H1 (cell line): ENCODE measurements around the gene EDEM1. TPM values are rescaled to one million over a fixed set of nuclear protein-coding genes. Genes with fewer than 3 reads are reported as not detected.
A peak's percentile ranks its signal among the peaks of the same experiment; 100 is the strongest.

ENCODE experiments used
- CTCF ChIA-PET: fragments of 300-600 bp; sonication (Branson Sonifier 250); formaldehyde crosslinking; loops from one replicate; lab custom pipeline; 2021; ENCODE audit not compliant: partially characterized antibody; lab: Charles Lee
- POLR2A ChIA-PET: fragments of 300-600 bp; sonication (Branson Sonifier 250); formaldehyde crosslinking; loops from one replicate; lab custom pipeline; 2021; ENCODE audit warnings: inconsistent platforms; ENCODE audit not compliant: partially characterized antibody; lab: Charles Lee
- DNase-seq, 2 experiments: peaks; one replicate each; pipeline versions ENCODE4 v3.0.0 to v3.0.0-alpha.2; 2010 to 2022; ENCODE audit warnings: low spot score in 2 of 2, low read depth in 1 of 2, mixed read lengths in 1 of 2
- FAIRE-seq: peaks from 2 replicates; lab custom pipeline; 2011; peaks lifted over from hg19 to GRCh38; lab: Jason Lieb, UNC
- H2AFZ ChIP-seq: 2 replicates; pipeline ENCODE4 v1.8.1; 2012; ENCODE audit warnings: low read length, inconsistent platforms
- H2AK5ac ChIP-seq: 2 replicates; pipeline ENCODE4 v1.6.1; 2013; ENCODE audit warnings: low read depth, low read length
- H2BK120ac ChIP-seq: replicated peaks from 2 replicates; pipeline ENCODE3; 2013; ENCODE audit warnings: low read depth, low read length, inconsistent platforms
- H2BK12ac ChIP-seq: 2 replicates; pipeline ENCODE4 v1.6.1; 2013; ENCODE audit warnings: low read depth, low read length
- H2BK15ac ChIP-seq: 2 replicates; pipeline ENCODE4 v1.6.1; 2013; ENCODE audit warnings: low read length
- H2BK20ac ChIP-seq: 2 replicates; pipeline ENCODE4 v1.6.1; 2013; ENCODE audit warnings: low read length
- H2BK5ac ChIP-seq: 2 replicates; pipeline ENCODE4 v1.6.1; 2013; ENCODE audit warnings: low read depth, low read length
- H3K14ac ChIP-seq: 2 replicates; pipeline ENCODE4 v1.6.1; 2013; ENCODE audit warnings: inconsistent platforms; ENCODE audit not compliant: insufficient read length
- H3K18ac ChIP-seq: 2 replicates; pipeline ENCODE4 v1.6.1; 2013; ENCODE audit warnings: low read length; ENCODE audit errors: extremely low read depth
- H3K23ac ChIP-seq: 2 replicates; pipeline ENCODE4 v1.6.1; 2013; ENCODE audit warnings: inconsistent platforms; ENCODE audit not compliant: insufficient read length
- H3K23me2 ChIP-seq: 2 replicates; pipeline ENCODE4 v1.6.1; 2013; ENCODE audit warnings: low read depth, low read length
- H3K27ac ChIP-seq: 2 replicates; pipeline ENCODE4 v1.6.1; 2011; ENCODE audit warnings: low read depth, low read length, inconsistent platforms
- H3K27me3 ChIP-seq, 4 experiments: replicated peaks in 1 of 4; 1 replicate in 1 of 4; 2 replicates in 3 of 4; pipeline versions ENCODE4 v1.6.1 to v1.8.1; 2011 to 2013; ENCODE audit warnings: low read length in 3 of 4, mild to moderate bottlenecking in 3 of 4, inconsistent platforms in 2 of 4, mixed read lengths in 2 of 4, moderate library complexity in 1 of 4; ENCODE audit not compliant: control insufficient read depth in 3 of 4, insufficient read depth in 3 of 4; ENCODE audit errors: extremely low read depth in 1 of 4
- H3K36me3 ChIP-seq, 4 experiments: 2 replicates each; pipeline versions ENCODE4 v1.6.1 to v1.8.1; 2011 to 2013; ENCODE audit warnings: mild to moderate bottlenecking in 4 of 4, low read length in 3 of 4, moderate library complexity in 2 of 4, control low read depth in 1 of 4, inconsistent platforms in 1 of 4; ENCODE audit not compliant: insufficient read depth in 4 of 4, control insufficient read depth in 2 of 4
- H3K4ac ChIP-seq: replicated peaks from 2 replicates; pipeline ENCODE3; 2013; ENCODE audit warnings: low read length, low read depth, mixed read lengths, inconsistent platforms; ENCODE audit not compliant: insufficient read length
- H3K4me1 ChIP-seq, 4 experiments: replicated peaks in 1 of 4; 1 replicate in 1 of 4; 2 replicates in 3 of 4; pipeline versions ENCODE4 v1.6.1 to v1.8.1; 2011 to 2013; ENCODE audit warnings: low read length in 3 of 4, inconsistent platforms in 2 of 4, mixed read lengths in 1 of 4; ENCODE audit not compliant: insufficient read depth in 4 of 4, control insufficient read depth in 3 of 4
- H3K4me2 ChIP-seq, 2 experiments: 2 replicates each; pipeline versions ENCODE4 v1.6.1 to v1.8.1; 2011 to 2013; ENCODE audit warnings: low read depth in 2 of 2, low read length in 2 of 2, control low read depth in 1 of 2, inconsistent platforms in 1 of 2, mild to moderate bottlenecking in 1 of 2; ENCODE audit not compliant: insufficient read depth in 1 of 2
- H3K4me3 ChIP-seq, 4 experiments: fragments of 200-600, 300-600 bp in 1 of 4; sonication (generic), shearing (Covaris generic), sonication (Bioruptor Twin) in 1 of 4; 2 replicates each; pipeline versions ENCODE4 v1.5.1 to v1.8.1; 2011 to 2016; ENCODE audit warnings: low read length in 4 of 4, low read depth in 3 of 4, control low read depth in 2 of 4, inconsistent platforms in 2 of 4, mild to moderate bottlenecking in 2 of 4, mixed read lengths in 1 of 4, moderate library complexity in 1 of 4; ENCODE audit not compliant: insufficient read depth in 2 of 4; ENCODE audit errors: extremely low read depth in 1 of 4
- H3K56ac ChIP-seq: replicated peaks from 2 replicates; pipeline ENCODE3; 2013; ENCODE audit warnings: low read depth, mild to moderate bottlenecking, mixed read lengths, low read length, inconsistent platforms; ENCODE audit not compliant: insufficient read length
- H3K79me1 ChIP-seq: 2 replicates; pipeline ENCODE4 v1.6.1; 2013; ENCODE audit warnings: low read depth, low read length, control low read depth
- H3K79me2 ChIP-seq, 2 experiments: 2 replicates each; pipeline versions ENCODE4 v1.6.1 to v1.8.1; 2012 to 2013; ENCODE audit warnings: low read length in 2 of 2, mild to moderate bottlenecking in 2 of 2, inconsistent platforms in 1 of 2; ENCODE audit not compliant: insufficient read depth in 2 of 2, control insufficient read depth in 1 of 2
- H3K9ac ChIP-seq, 4 experiments: replicated peaks in 1 of 4; 1 replicate in 1 of 4; 2 replicates in 3 of 4; pipeline versions ENCODE4 v1.6.1 to v1.8.1; 2011 to 2013; ENCODE audit warnings: low read depth in 3 of 4, low read length in 3 of 4, control low read depth in 2 of 4, mild to moderate bottlenecking in 2 of 4, moderate library complexity in 2 of 4, inconsistent platforms in 1 of 4; ENCODE audit errors: extremely low read depth in 1 of 4
- H3K9me3 ChIP-seq, 2 experiments: 2 replicates each; pipeline versions ENCODE4 v1.6.1 to v1.8.1; 2012 to 2013; ENCODE audit warnings: mild to moderate bottlenecking in 2 of 2, moderate library complexity in 2 of 2, control low read depth in 1 of 2, inconsistent platforms in 1 of 2, low read depth in 1 of 2, low read length in 1 of 2, mixed read lengths in 1 of 2; ENCODE audit not compliant: insufficient read depth in 2 of 2
- H4K20me1 ChIP-seq, 2 experiments: replicated peaks in 1 of 2; 2 replicates each; pipeline versions ENCODE3 to v1.8.1; 2011 to 2013; ENCODE audit warnings: inconsistent platforms in 2 of 2, low read length in 2 of 2, mild to moderate bottlenecking in 1 of 2; ENCODE audit not compliant: insufficient read depth in 2 of 2, control insufficient read depth in 1 of 2
- H4K5ac ChIP-seq: 2 replicates; pipeline ENCODE4 v1.6.1; 2013; ENCODE audit warnings: low read length, low read depth, mixed read lengths, inconsistent platforms; ENCODE audit not compliant: insufficient read length
- H4K8ac ChIP-seq: 2 replicates; pipeline ENCODE4 v1.8.0; 2013; ENCODE audit warnings: mild to moderate bottlenecking, moderate library complexity, low read length, inconsistent platforms; ENCODE audit not compliant: insufficient read depth; ENCODE audit errors: extremely low read depth
- H4K91ac ChIP-seq: replicated peaks from 2 replicates; pipeline ENCODE3; 2013; ENCODE audit warnings: low read length, mixed read lengths, inconsistent platforms; ENCODE audit not compliant: insufficient read length
- CHD2 ChIP-seq: IDR thresholded peaks from 2 replicates; pipeline ENCODE4 v1.6.1; 2012; ENCODE audit warnings: low read length, improper control_type of control experiment
- HDAC2 ChIP-seq, 2 experiments: fragments of 300-600 bp in 1 of 2; sonication (generic) in 1 of 2; IDR thresholded peaks; 2 replicates each; pipeline ENCODE4 v1.6.1; 2011 to 2012; ENCODE audit warnings: low read depth in 2 of 2, low read length in 2 of 2, mild to moderate bottlenecking in 2 of 2, moderate library complexity in 2 of 2, borderline replicate concordance in 1 of 2, inconsistent platforms in 1 of 2
- WGBS, 2 experiments: shearing (Covaris generic) in 1 of 2; methylation state at CpG; one replicate each; pipeline versions ENCODE4 v1.1.6 to v1.1.7; 2013 to 2015; ENCODE audit warnings: low lambda C conversion rate in 2 of 2, mixed read lengths in 2 of 2, inconsistent platforms in 1 of 2, low coverage in 1 of 2, missing lambda C conversion rate in 1 of 2; ENCODE audit not compliant: insufficient replicate concordance in 2 of 2, insufficient coverage in 1 of 2, insufficient read length in 1 of 2; ENCODE audit errors: extremely low coverage in 1 of 2, missing lambda C conversion rate in 1 of 2; 5-methylcytosine and 5-hydroxymethylcytosine counted together
- polyA plus RNA-seq, 7 experiments: library from polyadenylated mRNA; depleted of rRNA in 3 of 7; stranded (reverse) in 5 of 7; unstranded in 2 of 7; fragments of >200 nt in 5 of 7; fragments of 200-250 nt in 2 of 7; gene quantifications; 1 replicate in 5 of 7; 2 replicates in 1 of 7; 4 replicates in 1 of 7; pipeline versions ENCODE4 v1.2.1 to v1.2.3, GENCODE V29; 2011 to 2013; ENCODE audit warnings: missing spikeins in 2 of 7, mixed read lengths in 2 of 7
- total RNA-seq: library from RNA; stranded (reverse); fragmentation: NEBNext Ultra II Directional; extraction: Animal tissue kit (Norgen Biotek cat#: 25700); gene quantifications from 2 replicates; pipeline ENCODE4 v1.2.1, GENCODE V29; 2021

Gene EDEM1
- total and polyA plus RNA-seq, 2 of the 8 experiments (the other 6 are each of a cell fraction or from before 2014, with no cell fraction given): 4.8 to 16.4 TPM

DNA sequence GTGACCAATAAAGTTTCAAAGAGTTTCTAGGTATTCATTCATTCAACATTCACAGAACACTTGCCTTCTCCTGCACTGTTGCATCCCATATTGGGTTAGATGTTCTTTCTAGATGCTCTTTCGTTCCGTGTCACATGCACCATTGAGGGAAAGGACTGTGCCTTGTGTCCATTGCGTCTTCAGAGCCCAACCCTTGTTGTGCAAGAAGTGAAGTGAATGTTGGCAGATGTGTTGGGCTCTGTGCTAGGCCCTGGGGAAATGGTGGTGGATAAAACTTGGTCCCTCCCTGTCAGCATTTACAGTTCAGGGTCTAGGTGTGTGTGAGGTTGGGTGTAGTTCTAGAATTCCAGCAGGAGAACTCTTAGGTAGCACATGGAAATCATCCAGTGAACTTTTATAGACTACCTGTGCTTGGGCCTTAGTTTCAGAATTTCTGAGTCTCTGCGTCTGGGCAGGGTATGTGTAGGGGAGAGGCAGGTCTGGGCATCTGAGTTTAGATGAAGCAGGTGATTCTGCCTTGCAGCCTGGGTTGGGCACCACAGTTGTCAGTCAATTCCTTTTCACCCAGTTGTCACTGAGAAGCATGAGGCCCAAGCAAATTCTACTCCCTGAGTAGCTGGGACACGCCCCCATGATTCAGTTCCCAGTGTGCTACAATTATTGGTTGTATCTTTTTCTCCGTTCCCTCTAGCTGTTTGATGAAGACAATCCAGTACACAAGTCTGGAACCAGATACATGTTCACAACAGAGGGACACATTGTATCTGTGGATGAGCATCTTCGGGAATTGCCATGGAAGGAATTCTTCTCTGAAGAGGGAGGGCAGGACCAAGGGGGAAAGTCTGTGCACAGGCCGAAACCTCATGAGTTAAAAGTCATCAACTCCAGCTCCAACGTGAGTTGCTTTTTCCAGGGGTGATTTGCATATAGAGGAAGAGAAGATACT, 25.4 kb downstream of the EDEM1 start:
- H4K91ac ChIP-seq: peak overlapping the region; percentile 84
- TF ChIP-seq CHD2 (0 out of 2 replicates have a peak, but pooled peaks have one; percentile 38), HDAC2 (IDR thresholded peaks at IDR 0.05; ENCODE audit: borderline replicate concordance in 1 of 2, low read depth in 2 of 2, low read length in 2 of 2) (no peak)
- H3K14ac ChIP-seq: no peak overlapping the region
- no peaks in the 10 kb centered on the region for H3K79me1 ChIP-seq
- H3K23ac ChIP-seq: no peak overlapping the region
- H3K4me1 ChIP-seq: peaks cover 8 to 17% (median 14%) of the 10 kb centered on the region in 4 experiments; a peak in 6 of 7 replicates
- peaks cover 10 to 54% (median 33%) of the 10 kb centered on the region in 4 experiments; a peak in 7 of 8 replicates for H3K36me3 ChIP-seq
- FAIRE-seq (peak; percentile 28), DNase-seq (no peak)
- H3K4me2 ChIP-seq: peak overlapping the region; percentile 14 to 61
- POLR2A ChIA-PET: interaction anchor here (0.8 to 2.0 kb wide), 4 partner anchors 16 to 28 kb away, joined by 3 to 5 read pairs (median 4); partner anchors contain the start of gene EDEM1
- H2BK120ac ChIP-seq: no peak overlapping the region
- no peak overlapping the region for H2BK20ac ChIP-seq
- no peak overlapping the region for H3K56ac ChIP-seq
- no peak overlapping the region for H2BK12ac ChIP-seq
- peak overlapping the region; percentile 25 for H3K4ac ChIP-seq
- no peaks in the 10 kb centered on the region for H3K79me2 ChIP-seq
- 72% methylated on average over 9 of the region's 9 CpGs; no CpG with 5 or more reads in 1 of the 2 experiments for WGBS, 2 experiments
- peak overlapping the region in 1 of 4 experiments; percentile 9; a peak in 2 of 8 replicates for H3K4me3 ChIP-seq
- peak overlapping the region; percentile 34 for H4K5ac ChIP-seq
- H2BK5ac ChIP-seq: peak overlapping the region; percentile 14; the same call in 1 of the 2 replicates
- H4K8ac ChIP-seq: no peak overlapping the region
- CTCF ChIA-PET: interaction anchor here (0.7 to 1.2 kb wide), 4 partner anchors 12 to 90 kb away, joined by 3 read pairs; no protein-coding TSS in a partner anchor
- no peaks in the 10 kb centered on the region for H3K27me3 ChIP-seq
- H3K18ac ChIP-seq: no peak overlapping the region
- no peak overlapping the region; a peak in 1 of 7 replicates for H3K9ac ChIP-seq
- H3K9me3 ChIP-seq: no peaks in the 10 kb centered on the region
- no peak overlapping the region for H2AK5ac ChIP-seq
- peaks cover 0 to 1% of the 10 kb centered on the region in 2 experiments for H4K20me1 ChIP-seq
- H3K27ac ChIP-seq: no peak overlapping the region
- H3K23me2 ChIP-seq: no peaks in the 10 kb centered on the region
- H2BK15ac ChIP-seq: no peak overlapping the region
- H2AFZ ChIP-seq: no peak overlapping the region
